ENCODE results near the gene STK11IP. TPM values are rescaled to one million over a fixed set of nuclear protein-coding genes. Genes with fewer than 3 reads are reported as not detected.

STK11IP gene
- total RNA-seq, 1 experiment from 2014 or later: 39.9 TPM

GRCh38 chr2:219548990-219549389 is 48.7 kb upstream of the STK11IP start:
- DNase-seq (ENCODE audit: low spot score): no peak
- H3K4me1 Mint-ChIP-seq: peaks cover 18% of the 10 kb centered on the region
- TF ChIP-seq CREM (CRISPR knock-in tag; IDR thresholded peaks at IDR 0.05) (no peak), ERG (CRISPR knock-in tag; IDR thresholded peaks at IDR 0.05) (no peak), ZNF425 (CRISPR knock-in tag; conservative IDR thresholded peaks at IDR 0.05) (no peak), USF1 (CRISPR knock-in tag; IDR thresholded peaks at IDR 0.05) (no peak), KAT7 (CRISPR knock-in tag; IDR thresholded peaks at IDR 0.05; ENCODE audit: borderline replicate concordance) (no peak), ZNF512 (CRISPR knock-in tag; IDR thresholded peaks at IDR 0.05; ENCODE audit: borderline replicate concordance) (no peak), SMAD4 (CRISPR knock-in tag; IDR thresholded peaks at IDR 0.05) (no peak), ZNF138 (CRISPR knock-in tag; conservative IDR thresholded peaks at IDR 0.05) (no peak), NR1H2 (CRISPR knock-in tag; IDR thresholded peaks at IDR 0.05) (no peak), ZBTB21 (CRISPR knock-in tag; IDR thresholded peaks at IDR 0.05; ENCODE audit: borderline replicate concordance) (no peak), MXD4 (CRISPR knock-in tag; IDR thresholded peaks at IDR 0.05; ENCODE audit: borderline replicate concordance) (no peak), TCF7 (CRISPR knock-in tag; IDR thresholded peaks at IDR 0.05; ENCODE audit: low read depth) (no peak), PRDM15 (CRISPR knock-in tag; IDR thresholded peaks at IDR 0.05) (no peak)
- H3K27ac Mint-ChIP-seq: no peak overlapping the region
- CTCF ChIA-PET: interaction anchor here (0.6 to 2.8 kb wide), 2 partner anchors 11 to 65 kb away, joined by 4 to 21 read pairs; no protein-coding TSS in a partner anchor
- no peak for ATAC-seq
- H3K36me3 Mint-ChIP-seq: peaks cover 11% of the 10 kb centered on the region
- POLR2A ChIA-PET: no interaction called here
- peaks cover 56% of the 10 kb centered on the region for H3K27me3 Mint-ChIP-seq (ENCODE audit: low read depth)
- no peaks in the 10 kb centered on the region for H3K9me3 Mint-ChIP-seq
- no peak overlapping the region for H3K4me3 Mint-ChIP-seq

GRCh38 chr2:219549619-219550018 is 48.0 kb upstream of the STK11IP start:
- Mint-ChIP-seq H3K36me3 (peaks cover 11% of the 10 kb centered on the region), H3K27ac (no peak overlapping the region), H3K4me1 (peaks cover 14% of the 10 kb centered on the region), H3K4me3 (no peak overlapping the region), H3K27me3 (ENCODE audit: low read depth) (peaks cover 53% of the 10 kb centered on the region), H3K9me3 (no peaks in the 10 kb centered on the region)
- DNase-seq (ENCODE audit: low spot score) (no peak), ATAC-seq (no peak)
- ChIA-PET CTCF (interaction anchor here (0.5 to 2.8 kb wide), 3 partner anchors 10 to 64 kb away, joined by 3 to 21 read pairs (median 4); no protein-coding TSS in a partner anchor), POLR2A (no interaction called here)
- TF ChIP-seq ZNF512 (CRISPR knock-in tag; IDR thresholded peaks at IDR 0.05; ENCODE audit: borderline replicate concordance) (no peak), ZNF423 (CRISPR knock-in tag; IDR thresholded peaks at IDR 0.05) (no peak), ATF2 (CRISPR knock-in tag; IDR thresholded peaks at IDR 0.05; ENCODE audit: borderline replicate concordance, low read depth) (no peak), USF1 (CRISPR knock-in tag; IDR thresholded peaks at IDR 0.05) (no peak), RORB (CRISPR knock-in tag; IDR thresholded peaks at IDR 0.05) (no peak), GRHL2 (CRISPR knock-in tag; IDR thresholded peaks at IDR 0.05; ENCODE audit: insufficient replicate concordance, severe bottlenecking) (no peak)
